HPDE6-E6E7 (cell line): Measurements from ENCODE around the gene ONECUT3.
A peak's percentile ranks its signal among the peaks of the same experiment; 100 is the strongest.
"Not testable (repeated sequence)": the region's sequence is repeated elsewhere in the genome, so short reads cannot be mapped to it uniquely, and the experiment has no call there.

Experiments used
- DNase-seq: peaks from one replicate; pipeline ENCODE4 v3.0.0; 2011; ENCODE audit warnings: missing footprints; ENCODE audit errors: extremely low spot score

ONECUT3 gene

GRCh38 chr19:1794424-1795172 is 41.3 kb downstream of the ONECUT3 start:
- no peak for DNase-seq

GRCh38 chr19:1796395-1797142 is 43.3 kb downstream of the ONECUT3 start:
- no peak for DNase-seq

GRCh38 chr19:1797313-1797712 is 44.0 kb downstream of the ONECUT3 start:
- DNase-seq: not testable (repeated sequence)

GRCh38 chr19:1799695-1800342 is 46.5 kb downstream of the ONECUT3 start:
- no peak for DNase-seq

GRCh38 chr19:1804858-1805257 is 51.6 kb downstream of the ONECUT3 start:
- DNase-seq: no peak

- DNase-seq: no peak
These were observed 52.3 kb downstream of the ONECUT3 start for GRCh38 chr19:1805401-1806183.

GRCh38 chr19:1806184-1807029 is 53.1 kb downstream of the ONECUT3 start:
- DNase-seq: no peak

- DNase-seq: no peak
These were observed 53.9 kb downstream of the ONECUT3 start for GRCh38 chr19:1807030-1807694.

- DNase-seq: no peak
These were observed 54.5 kb downstream of the ONECUT3 start for GRCh38 chr19:1807695-1808394.

- no peak for DNase-seq
These were observed 55.1 kb downstream of the ONECUT3 start for GRCh38 chr19:1808395-1808731.

- DNase-seq: no peak
These were observed 56.4 kb downstream of the ONECUT3 start for GRCh38 chr19:1809678-1810077.

- DNase-seq: no peak
These were observed 57.3 kb downstream of the ONECUT3 start for GRCh38 chr19:1810439-1811160.

GRCh38 chr19:1811472-1811894 is 58.2 kb downstream of the ONECUT3 start:
- DNase-seq: peak; percentile 95

GRCh38 chr19:1811942-1812425 is 58.7 kb downstream of the ONECUT3 start, which contains the start of gene ATP8B3:
Gene ATP8B3 (minus strand): TSS chr19:1812276. CDS start chr19:1811736, 540 bp downstream.
- peak; percentile 23 for DNase-seq

GRCh38 chr19:1812426-1813191 is 59.3 kb downstream of the ONECUT3 start:
- DNase-seq: peak; percentile 96

- no peak for DNase-seq
These were observed 60.2 kb downstream of the ONECUT3 start for GRCh38 chr19:1813192-1814182.

GRCh38 chr19:1814391-1814790 is 61.1 kb downstream of the ONECUT3 start:
- DNase-seq: no peak
